GM21786 (cell line): ENCODE data around the gene SLC35F1.

Experiments used
- ATAC-seq: cut with Tn5 transposase; IDR thresholded peaks from one replicate; pipeline ENCODE4 v1.9.1; 2021; ENCODE audit not compliant: unreplicated experiment

Gene SLC35F1

GRCh38 chr6:118306392-118307238, 399.6 kb downstream of the SLC35F1 start:
- ATAC-seq, result no peak

GRCh38 chr6:118307581-118307980, 400.5 kb downstream of the SLC35F1 start:
- ATAC-seq, result no peak

- ATAC-seq, result no peak
Observed at GRCh38 chr6:118309337-118310093, 402.5 kb downstream of the SLC35F1 start.

- no peak for ATAC-seq
Observed at GRCh38 chr6:118313208-118313607, 406.1 kb downstream of the SLC35F1 start.

GRCh38 chr6:118313762-118314161, 406.7 kb downstream of the SLC35F1 start:
- no peak for ATAC-seq

- no peak for ATAC-seq
Observed at GRCh38 chr6:118316796-118317384, 409.8 kb downstream of the SLC35F1 start.

- no peak for ATAC-seq
Observed at GRCh38 chr6:118317581-118318563, 410.8 kb downstream of the SLC35F1 start.

GRCh38 chr6:118318648-118319047, 411.6 kb downstream of the SLC35F1 start:
- no peak for ATAC-seq

- ATAC-seq, result no peak
Observed at GRCh38 chr6:118319416-118319815, 412.4 kb downstream of the SLC35F1 start.

- no peak for ATAC-seq
Observed at GRCh38 chr6:118319894-118320649, 413.0 kb downstream of the SLC35F1 start.

GRCh38 chr6:118320652-118321051, 413.6 kb downstream of the SLC35F1 start:
- no peak for ATAC-seq

GRCh38 chr6:118324116-118324515, 417.1 kb downstream of the SLC35F1 start:
- ATAC-seq, result no peak

GRCh38 chr6:118325220-118325860, 418.3 kb downstream of the SLC35F1 start:
- ATAC-seq, result no peak

GRCh38 chr6:118326712-118327111, 419.6 kb downstream of the SLC35F1 start:
- ATAC-seq, result no peak

GRCh38 chr6:118327237-118327636, 420.2 kb downstream of the SLC35F1 start:
- no peak for ATAC-seq

- no peak for ATAC-seq
Observed at GRCh38 chr6:118333772-118334171, 426.7 kb downstream of the SLC35F1 start.

GRCh38 chr6:118334634-118335033, 427.6 kb downstream of the SLC35F1 start:
- no peak for ATAC-seq

GRCh38 chr6:118335325-118335816, 428.3 kb downstream of the SLC35F1 start:
- ATAC-seq, result no peak

GRCh38 chr6:118344014-118344670, 437.1 kb downstream of the SLC35F1 start:
- no peak for ATAC-seq
